Measurements from ENCODE around the gene WDCP.
"Not testable (repeated sequence)": the region's sequence is repeated elsewhere in the genome, so short reads cannot be mapped to it uniquely, and the experiment has no call there.

Gene WDCP

DNA sequence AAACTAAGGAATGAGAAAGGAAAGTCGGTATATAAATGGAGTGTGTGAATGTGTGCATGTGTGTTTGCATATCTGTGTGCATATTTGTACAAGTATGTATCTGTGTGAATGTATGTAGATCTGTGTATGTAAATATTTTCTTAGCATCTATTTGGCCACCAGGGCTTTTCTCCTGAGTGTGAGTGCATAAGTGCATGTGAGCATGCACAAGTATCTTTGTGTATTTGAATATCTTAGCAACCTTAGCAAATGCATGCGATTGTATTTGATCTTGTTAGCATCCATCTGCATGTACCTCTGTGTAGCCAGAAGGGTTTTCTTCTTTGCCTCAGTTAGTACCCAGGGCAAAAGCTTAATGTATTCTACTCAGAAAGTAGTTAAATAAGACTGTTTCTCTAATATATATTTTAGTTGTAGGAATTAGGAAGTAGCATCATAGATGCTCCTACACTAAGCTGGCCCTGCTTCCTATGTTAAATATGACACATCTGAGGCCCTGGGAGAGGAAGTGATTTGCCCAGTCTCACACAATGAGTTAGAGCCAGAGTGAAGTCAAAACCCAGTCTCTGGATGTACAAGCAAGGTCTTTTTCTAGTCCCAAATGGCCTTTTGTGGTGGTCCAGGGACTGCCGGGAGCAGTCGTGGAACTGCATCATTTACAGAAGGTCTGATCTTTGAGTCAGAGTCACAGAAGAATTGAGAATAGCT lies 11.5 kb upstream of the WDCP start:
- no peak for DNase-seq

DNA sequence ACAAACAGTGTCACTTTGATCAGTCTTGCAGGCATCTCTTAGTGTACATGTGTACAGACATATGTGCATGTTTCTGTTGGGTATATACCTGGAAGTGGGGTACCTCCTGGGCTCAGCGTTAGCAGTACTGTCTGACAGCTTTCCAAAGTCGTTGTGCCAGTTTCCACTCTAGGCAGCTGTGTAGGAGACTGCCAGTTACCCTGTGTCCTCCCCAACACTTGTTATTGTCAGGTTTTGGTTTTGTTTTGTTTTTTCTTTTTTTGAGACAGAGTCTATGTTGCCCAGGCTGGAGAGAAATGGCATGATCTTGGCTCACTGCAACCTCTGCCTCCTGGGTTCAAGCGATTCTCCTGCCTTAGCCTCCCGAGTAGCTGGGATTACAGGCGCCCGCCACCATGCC lies 8.6 kb upstream of the WDCP start:
- no peak for DNase-seq

DNA sequence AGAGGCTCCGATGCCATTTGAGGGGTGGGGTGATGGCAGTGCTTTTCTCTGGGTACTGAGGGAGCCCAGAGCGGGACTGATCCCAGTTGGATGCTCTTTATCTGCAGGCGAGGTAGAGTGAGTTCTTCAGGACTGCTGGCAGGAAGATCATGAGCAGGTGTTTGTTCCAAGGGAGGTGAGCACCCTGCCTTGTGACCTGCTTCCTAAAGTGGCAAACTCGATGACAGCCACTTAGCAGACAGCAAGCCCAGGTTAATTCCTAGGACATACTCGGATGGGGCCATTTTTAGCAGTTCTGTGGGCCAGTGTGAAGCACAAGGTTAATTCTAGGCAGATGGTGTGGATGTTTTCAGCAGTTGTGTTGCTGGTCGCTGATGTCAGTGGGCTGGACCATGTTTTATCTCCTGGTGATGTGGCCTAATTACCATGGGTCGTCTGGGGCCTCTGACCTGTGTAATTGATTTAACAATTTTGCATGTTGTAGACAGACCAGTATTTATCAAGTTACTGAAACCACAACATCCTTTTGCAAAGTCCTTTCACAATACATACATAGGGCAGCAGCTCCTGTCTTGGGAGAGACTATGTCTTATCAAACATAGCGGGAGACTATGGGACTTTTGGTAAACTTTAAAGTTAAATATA lies 7.3 kb upstream of the WDCP start:
- no peak for DNase-seq

DNA sequence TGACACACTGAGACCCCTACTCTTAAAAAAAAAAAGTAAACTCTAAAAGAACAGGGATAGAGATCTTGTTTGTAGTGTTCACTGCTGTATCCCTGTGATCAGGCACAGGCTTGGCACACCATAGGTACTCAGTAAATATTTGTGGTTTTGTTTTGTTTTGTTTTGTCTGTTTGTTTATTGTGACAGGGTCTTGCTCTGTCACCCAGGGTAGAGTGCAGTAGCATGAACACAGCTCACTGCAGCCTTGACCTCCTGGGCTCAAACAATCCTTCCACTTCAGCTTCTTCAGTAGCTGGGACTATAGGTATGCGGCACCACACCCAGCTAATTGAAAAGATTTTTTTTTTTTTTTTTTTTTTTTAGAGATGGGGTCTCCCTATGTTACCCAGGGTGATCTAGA lies 5.8 kb upstream of the WDCP start:
- DNase-seq: no peak

DNA sequence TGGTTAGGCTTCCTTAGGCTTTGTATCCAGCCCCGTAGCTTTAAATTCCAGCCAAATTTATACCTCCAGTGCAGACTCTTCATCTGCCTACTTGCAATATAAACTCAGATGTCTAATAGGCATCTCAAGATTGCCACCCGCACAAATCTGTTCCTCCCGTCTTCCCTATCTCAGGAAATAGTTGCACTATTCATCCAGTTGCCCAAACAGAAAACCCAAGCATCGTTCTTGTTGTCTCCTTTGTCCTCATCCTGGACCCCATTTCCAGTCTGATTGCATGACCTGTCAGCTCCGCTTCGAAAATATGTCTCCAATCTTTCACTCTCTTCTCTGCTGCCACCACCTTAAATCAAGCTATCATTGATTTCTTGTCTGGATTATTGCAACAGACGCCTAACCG lies 4.6 kb upstream of the WDCP start:
- DNase-seq: no peak

DNA sequence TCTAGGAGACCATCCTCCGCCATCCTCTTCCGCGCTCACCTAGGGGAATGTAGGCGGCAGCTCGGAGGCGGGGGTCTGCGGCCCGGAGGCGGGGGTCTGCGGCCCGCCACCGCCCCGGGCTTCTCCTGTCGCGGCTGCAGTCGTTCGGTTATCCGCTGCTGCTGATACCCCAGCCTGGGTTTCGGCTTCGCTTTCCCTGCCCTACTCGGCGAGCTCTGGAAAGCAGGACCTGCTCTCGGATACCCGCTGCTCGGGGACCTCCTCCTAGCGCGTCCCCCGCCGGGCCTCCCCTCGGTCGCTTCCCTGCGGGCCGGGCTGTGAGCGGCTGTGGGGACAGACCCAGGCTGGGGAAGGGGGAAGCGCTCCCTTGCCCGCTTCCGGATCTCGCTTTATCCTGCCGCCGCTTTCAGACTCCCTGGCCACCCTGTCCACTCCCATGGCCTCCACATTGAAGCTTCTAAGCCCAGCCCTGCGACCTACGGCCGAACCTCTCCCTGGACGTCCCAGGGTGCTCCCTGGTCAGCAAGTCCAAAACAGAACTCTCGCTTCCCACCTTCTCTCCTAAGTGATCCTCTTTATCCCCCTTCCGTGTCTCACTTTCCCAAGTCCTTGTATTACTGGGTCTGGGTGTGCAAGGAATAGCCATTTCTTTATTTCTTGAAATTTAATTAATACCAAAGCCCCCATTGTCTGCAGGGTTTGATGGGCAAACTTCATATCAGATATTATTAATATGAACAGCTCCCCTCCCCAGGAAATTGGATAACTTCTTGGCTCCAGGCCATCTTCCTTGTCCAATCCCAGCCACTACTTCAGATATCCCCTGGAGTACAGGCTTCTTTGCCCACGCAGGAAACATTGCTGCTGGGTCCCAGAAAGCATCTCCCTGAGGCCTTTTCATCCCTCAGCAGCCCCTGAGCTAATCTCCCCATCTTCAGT lies 3.1 kb upstream of the WDCP start:
- DNase-seq: no peak

DNA sequence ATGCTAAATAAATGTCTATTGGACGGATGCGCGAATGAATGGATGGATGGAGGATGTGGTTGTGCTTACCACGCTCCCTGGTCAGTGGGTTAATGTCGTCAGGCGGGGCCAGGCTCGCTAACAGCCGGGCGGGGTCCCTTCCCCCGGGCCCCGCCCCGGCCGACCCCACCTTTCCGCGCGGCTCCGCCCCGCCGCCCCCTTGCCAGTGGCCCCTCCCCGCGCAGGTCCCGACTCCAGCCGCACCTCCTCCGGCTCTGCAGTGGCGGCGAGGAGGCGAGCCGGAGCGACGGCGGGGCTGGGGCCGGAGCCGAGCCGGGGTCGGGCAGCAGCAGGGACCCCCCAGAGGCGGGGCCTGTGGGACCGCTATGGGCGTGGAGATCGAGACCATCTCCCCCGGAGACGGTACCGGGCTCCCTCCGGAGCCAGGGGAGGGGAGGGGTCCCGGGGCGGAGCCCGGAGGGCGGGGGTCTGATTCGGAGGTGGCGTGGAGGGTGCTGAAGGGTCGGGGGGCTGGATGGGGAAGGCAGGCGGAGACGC lies 2.4 kb upstream of the WDCP start, which contains the start of gene FKBP1B:
Gene FKBP1B (plus strand): TSS at position 257 of the 537 bp plus-strand sequence. CDS start 109 bp downstream, at position 366.
- peak; percentile 38 for DNase-seq

DNA sequence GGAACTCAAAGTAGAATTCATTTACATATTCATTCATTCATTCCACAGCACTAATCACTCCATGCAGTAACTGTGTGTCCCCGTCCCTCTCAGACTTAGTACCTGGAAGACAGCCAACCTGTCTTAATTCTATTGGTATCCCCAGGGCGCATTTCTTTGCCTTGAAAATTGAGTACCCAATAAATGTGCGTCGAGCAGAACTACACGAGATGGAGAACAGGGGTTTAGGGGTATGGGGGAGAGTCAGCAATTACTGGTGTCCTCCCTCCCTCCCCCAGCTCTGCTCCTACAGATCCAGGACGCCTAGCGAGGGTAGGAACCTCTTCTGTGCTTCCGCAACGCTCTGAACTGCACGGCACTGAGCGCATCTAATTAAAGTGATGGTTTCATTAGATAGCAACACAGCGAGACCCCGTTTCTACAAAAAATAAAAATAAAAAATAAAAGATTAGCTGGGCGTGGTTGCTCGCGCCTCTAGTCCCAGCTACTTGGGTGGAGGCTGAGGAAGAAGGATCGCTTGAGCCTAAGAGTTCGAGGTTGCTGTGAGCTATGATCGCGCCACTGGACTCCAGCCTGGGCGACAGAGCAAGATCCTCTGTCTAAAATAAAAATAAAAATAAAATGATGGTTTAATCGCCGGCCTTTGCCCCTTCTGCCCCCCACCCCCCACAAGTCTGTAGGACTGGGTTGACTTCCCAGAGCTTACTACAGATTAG lies 1.7 kb upstream of the WDCP start:
- DNase-seq: no peak

DNA sequence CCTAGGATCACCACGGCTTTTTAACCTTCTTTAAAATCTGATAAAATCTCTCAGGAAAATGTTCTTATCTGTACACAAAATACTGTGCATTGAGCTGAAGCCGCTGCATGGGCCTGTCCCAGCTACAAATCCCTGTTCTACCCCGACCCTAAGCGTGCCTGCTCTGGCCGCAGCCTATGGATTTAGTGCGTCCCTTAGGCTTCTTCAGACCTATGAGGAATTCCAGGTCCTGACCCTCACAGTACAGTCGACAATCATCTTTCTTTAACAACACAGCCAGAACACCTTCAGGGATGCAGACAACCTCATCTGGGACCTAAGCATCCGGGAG lies 477 bp upstream of the WDCP start:
- no peak for DNase-seq

DNA sequence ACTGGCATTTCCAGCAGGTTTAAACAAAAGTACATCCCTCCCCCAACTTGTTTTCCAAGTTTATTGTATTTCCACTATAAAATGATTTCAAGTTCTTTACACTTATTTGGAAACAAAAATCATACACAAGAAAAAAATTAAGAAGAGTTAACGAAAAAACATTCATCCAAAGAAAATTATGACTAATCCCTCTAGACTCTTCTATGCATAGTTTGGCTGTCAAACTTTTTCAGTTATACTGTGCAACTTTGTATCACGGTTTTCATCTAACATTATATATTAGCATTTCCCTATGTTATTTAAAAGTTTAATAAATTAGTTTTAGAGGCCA lies 627 bp downstream of the WDCP start:
- DNase-seq: no peak

DNA sequence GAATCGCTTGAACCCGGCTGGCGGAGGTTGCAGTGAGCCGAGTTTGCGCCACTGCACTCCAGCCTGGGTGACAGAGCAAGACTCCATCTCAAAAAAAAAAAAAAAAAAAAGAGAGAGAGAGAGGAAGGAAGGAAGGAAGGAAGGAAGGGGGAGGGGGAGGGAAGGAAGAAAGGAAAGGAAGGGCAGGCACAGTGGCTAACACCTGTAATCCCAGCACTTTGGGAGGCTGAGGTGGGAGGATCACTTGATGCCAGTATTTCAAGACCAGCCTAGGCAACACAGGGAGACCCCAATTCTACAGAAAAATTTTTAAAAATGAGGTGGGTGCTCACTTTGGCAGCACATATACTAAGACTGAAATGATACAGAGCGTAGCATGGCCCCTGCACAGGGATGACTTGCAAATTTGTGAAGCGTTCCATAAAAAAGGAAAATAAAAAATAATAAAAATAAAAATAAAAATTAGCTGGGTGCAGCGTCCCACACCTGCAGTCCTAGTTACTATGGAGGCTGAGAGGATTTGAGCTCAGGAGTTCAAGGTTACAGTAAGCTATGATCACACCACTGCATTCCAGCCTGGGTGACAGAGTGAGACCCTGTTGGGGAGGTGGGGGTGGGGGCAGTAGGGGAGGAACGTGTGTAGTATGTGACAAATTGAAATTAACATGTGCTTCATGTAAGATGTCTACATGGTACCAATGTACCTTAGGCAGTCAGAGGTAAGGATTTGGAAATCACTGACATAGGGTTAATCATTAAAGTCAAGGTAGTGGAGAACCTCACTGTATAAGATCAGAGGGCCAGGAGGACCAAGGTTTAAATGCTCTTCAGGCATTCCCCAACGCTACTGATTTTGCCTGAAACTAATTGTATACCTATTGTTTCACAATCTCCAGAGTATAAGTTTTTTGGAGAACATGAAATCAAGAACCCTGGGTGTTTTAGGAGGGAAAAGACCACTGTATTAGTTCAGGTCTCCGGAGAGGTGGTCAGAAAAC lies 1.4 kb downstream of the WDCP start:
- DNase-seq: no peak

DNA sequence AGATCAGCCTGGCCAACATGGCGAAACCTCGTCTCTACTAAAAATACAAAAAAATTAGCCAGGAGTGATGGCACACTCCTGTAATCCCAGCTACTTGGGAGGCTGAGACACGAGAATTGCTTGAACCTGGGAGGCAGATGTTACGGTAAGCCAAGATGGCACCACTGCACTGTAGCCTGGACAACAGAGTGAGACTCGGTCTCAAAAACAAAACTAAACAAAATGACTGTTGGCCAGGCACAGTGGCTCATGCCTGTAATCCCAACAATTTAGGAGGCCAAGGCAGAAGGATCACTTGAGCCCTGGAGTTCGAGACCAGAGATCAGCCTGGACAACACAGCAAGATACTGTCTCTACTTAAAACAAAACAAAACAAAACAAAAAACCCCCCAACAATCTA lies 4.1 kb downstream of the WDCP start:
- not testable (repeated sequence) for DNase-seq

DNA sequence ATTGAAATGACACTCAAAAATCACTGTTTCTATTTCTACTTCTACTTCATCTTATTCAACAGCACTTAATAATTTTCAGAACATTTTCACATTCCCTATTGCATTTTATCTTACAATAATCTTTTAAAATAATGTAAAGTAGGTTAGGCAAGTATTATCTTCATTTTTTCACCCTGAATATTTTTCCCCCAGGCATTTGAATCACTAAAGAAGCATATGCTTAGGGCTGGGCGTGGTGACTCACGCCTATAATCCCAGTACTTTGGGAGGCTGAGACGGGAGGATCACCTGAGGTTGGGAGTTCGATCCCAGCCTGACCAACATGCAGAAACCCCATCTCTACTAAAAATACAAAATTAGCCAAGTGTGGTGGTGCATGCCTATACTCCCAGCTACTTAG lies 6.7 kb downstream of the WDCP start:
- DNase-seq: no peak

DNA sequence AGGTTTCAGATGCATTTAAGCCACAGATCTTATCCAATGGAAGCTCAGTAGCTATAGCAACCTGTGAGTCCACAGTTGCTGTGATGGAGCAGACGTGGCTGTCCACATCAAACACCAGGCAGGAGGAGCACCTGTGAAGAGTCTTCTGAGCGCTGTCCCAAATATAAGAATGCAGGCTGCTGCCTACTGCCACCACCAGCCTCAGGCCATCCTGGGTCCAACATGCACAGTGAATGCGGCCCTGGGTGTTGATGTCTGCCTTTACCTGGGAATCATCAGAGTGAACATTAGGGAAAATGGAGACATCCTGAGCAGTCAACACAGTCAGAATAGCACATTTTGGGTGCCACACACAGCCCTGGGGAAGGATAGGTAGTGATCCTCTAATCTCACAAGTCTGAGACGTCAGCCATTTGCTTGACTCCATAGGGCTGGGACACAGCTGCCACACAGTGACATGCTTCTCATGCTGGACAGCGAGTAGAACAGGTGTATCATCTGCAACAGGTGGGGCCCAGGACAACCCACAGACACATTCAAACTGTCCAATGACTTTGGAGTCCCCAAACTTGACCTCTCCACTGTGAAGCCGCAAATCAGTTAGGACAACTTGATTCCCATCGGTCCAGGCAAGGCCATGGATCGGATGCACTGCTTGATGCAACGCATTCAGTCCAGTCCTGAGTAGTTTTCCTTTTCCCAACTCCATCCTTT lies 8.2 kb downstream of the WDCP start:
- no peak for DNase-seq

DNA sequence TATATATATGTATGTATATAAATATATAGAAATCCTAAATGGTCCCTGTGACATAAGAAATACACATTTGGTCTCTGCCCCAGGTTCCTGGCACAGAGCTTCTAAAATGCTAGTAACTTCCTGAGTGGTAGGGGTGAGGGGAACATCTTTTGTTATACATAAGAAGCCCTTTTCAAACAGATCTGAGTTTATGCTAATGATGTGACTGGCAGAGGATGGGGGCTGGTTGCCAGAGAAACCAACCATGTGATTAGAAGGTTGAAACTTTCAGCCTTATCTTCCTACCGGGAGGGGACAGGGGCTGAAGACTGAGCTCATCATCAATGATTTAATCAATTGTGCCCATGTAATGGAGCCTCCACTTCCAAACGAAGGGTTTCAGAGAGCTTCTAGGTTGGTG lies 21.0 kb downstream of the WDCP start:
- no peak for DNase-seq

DNA sequence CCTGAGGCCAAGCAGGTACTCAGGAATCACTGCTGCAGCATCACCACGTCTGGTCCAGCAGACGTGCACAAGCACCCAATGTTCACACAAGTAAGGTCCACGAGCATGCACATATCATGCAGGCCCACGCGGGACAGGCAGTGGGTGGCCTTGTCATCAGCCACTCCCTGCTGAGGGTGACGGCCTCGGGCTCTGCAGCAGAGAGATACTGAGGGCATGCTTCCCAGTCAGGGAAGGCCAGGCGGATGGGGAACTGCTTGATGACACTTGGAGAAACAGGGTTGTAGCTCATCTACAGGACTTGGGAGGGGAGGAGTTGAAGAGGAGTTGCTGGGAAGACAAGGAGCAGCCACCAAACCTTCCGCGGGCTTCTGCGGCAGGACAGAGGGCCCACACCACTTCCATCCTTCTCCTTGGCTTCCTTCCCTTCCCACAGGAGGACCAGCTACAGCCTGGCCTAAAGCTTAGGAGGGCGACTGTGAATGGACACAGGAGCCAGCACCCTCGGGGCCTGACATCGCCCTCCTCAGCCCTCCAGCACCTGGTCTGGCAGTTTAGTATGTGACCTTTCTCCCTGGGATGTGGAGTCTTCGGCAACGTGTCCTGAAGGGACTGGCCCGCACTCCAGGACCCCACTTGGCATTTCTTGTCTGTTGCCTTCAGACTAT lies 22.1 kb downstream of the WDCP start:
- no peak for DNase-seq

DNA sequence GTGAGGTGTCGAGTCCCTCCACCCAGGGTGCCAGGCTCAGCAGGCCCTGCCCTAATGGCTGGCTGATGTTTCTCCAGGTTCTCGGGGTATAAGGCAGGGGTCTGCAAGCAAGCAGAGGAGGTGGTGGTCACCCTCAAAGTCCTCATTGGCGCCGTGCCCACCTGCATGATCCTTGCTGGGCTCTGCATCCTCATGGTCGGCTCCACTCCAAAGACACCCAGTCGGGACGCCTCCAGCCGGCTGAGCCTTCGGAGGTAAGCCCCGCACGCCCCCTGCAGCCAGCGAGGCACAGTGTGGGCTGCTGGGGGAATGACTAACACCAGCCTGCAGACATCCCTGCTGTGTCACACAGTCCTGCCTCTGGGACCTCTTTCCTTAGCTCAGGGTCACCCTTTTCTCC lies 23.2 kb downstream of the WDCP start:
- DNase-seq: peak; percentile 53

DNA sequence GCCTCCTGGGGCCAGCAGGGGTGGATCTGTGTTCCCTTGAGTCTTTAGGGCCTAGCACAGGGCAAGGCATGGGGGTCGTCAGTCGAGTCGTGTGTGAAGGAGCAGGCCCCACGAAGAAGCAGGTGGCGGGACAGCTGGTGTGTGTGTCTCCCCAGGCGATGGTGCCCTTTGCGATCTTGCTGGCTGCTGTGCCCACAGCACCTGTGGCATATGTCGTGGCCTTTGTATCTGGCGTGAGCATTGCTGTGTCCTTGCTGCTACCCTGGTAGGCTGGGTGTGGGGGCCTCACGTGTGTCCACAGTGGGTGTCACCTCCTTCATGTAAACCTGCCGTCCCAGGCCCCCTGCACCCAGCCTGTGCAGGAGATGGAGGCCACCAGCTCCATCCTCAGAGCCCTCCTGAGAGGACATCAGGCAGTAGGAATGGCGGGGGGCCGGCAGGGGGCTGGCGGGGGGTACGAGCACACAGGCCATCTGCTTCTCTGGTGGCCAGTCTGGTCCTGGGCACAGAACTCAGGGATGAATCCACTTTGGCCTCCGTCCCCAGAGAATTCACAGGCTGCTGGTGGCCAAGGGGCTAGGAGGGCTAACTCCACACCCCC lies 24.1 kb downstream of the WDCP start:
- no peak for DNase-seq

DNA sequence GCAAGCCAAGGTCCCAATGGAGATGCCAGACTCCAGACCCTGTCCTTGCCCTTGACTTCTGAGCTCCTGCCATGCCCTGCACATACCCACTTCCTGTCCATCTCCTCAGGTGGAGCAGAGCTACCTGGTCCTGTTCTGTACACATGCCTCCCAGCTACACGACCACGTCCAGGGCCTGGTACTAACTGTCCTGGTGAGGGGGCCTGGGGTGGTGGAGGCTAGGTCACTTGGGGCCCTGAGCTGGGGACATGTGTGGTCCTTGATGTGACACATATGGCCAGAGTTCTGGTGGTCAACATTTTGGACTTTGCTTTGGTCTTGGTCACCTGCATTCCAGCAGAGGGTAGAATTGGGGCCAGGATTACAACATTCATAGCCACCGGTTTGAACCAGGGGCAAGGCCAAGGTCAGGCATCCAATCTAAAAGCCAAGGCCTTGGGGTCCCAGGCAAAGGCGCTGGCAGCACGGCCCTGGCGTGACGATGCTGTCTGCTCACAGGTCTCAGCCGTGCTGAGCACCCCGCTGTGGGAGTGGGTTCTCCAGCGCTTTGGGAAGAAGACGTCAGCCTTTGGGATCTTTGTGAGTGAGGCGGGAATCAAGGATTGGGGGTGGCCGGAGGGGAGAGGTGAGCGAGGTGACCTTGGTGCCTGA lies 24.7 kb downstream of the WDCP start:
- no peak for DNase-seq

Measured in 8988T (cell line).